Central memory CD8-positive, alpha-beta T cell (primary cell): ENCODE data around the gene POLE.

Experiments used
- ATAC-seq: fragments of 150-1000 bp; cut with Tn5 transposase; replicated peaks from 2 replicates; pipeline ENCODE4 v1.10.0; 2022; ENCODE audit warnings: mild to moderate bottlenecking, moderate FRiP score, moderate number of reproducible peaks; ENCODE audit not compliant: poor library complexity, severe bottlenecking; ENCODE audit errors: extremely low read depth
- DNase-seq, 2 donors: peaks; one replicate each; pipeline ENCODE4 v3.0.0; 2021; ENCODE audit warnings: low spot score in 2 of 2
- H3K27ac Mint-ChIP-seq: one replicate; pipeline ENCODE4 v1.8.0; 2022; ENCODE audit warnings: low read depth, mild to moderate bottlenecking, moderate library complexity, mixed read lengths
- H3K27me3 Mint-ChIP-seq: one replicate; pipeline ENCODE4 v1.8.0; 2022; ENCODE audit warnings: mixed read lengths
- H3K36me3 Mint-ChIP-seq: one replicate; pipeline ENCODE4 v1.8.0; 2022; ENCODE audit warnings: mild to moderate bottlenecking, moderate library complexity, mixed read lengths; ENCODE audit not compliant: insufficient read depth
- H3K4me1 Mint-ChIP-seq: one replicate; pipeline ENCODE4 v1.8.0; 2022; ENCODE audit warnings: mixed read lengths
- H3K4me3 Mint-ChIP-seq: one replicate; pipeline ENCODE4 v1.8.0; 2022; ENCODE audit warnings: mild to moderate bottlenecking, moderate library complexity, mixed read lengths
- H3K9me3 Mint-ChIP-seq: one replicate; pipeline ENCODE4 v1.8.0; 2022; ENCODE audit warnings: mixed read lengths

Gene POLE

GRCh38 chr12:132665794-132666193, 21.3 kb downstream of the POLE start:
- Mint-ChIP-seq H3K27me3 (no peaks in the 10 kb centered on the region), H3K36me3 (peaks cover 27% of the 10 kb centered on the region), H3K27ac (no peak overlapping the region), H3K4me1 (peaks cover 6% of the 10 kb centered on the region), H3K4me3 (no peak overlapping the region), H3K9me3 (no peaks in the 10 kb centered on the region)
- DNase-seq, result no peak
- ATAC-seq, result no peak

GRCh38 chr12:132665149-132665491, 22.0 kb downstream of the POLE start:
- Mint-ChIP-seq H3K27ac (no peak overlapping the region), H3K9me3 (no peaks in the 10 kb centered on the region), H3K36me3 (peaks cover 27% of the 10 kb centered on the region), H3K4me1 (peaks cover 6% of the 10 kb centered on the region), H3K27me3 (no peaks in the 10 kb centered on the region), H3K4me3 (no peak overlapping the region)
- no peak for DNase-seq
- ATAC-seq, result no peak

- no peaks in the 10 kb centered on the region for H3K9me3 Mint-ChIP-seq
- H3K4me3 Mint-ChIP-seq, result no peak overlapping the region
- H3K4me1 Mint-ChIP-seq, result peaks cover 6% of the 10 kb centered on the region
- H3K27ac Mint-ChIP-seq, result no peak overlapping the region
- no peaks in the 10 kb centered on the region for H3K27me3 Mint-ChIP-seq
- no peak for DNase-seq
- ATAC-seq, result no peak
- H3K36me3 Mint-ChIP-seq, result peaks cover 30% of the 10 kb centered on the region
These were observed 22.7 kb downstream of the POLE start for GRCh38 chr12:132664206-132665148.

GRCh38 chr12:132662901-132663755, 24.0 kb downstream of the POLE start:
- Mint-ChIP-seq H3K27ac (peak overlapping the region; percentile 64), H3K4me1 (peaks cover 6% of the 10 kb centered on the region), H3K36me3 (peaks cover 30% of the 10 kb centered on the region), H3K9me3 (no peaks in the 10 kb centered on the region), H3K27me3 (no peaks in the 10 kb centered on the region), H3K4me3 (no peak overlapping the region)
- ATAC-seq (no peak), DNase-seq (no peak)

- Mint-ChIP-seq H3K27ac (peak overlapping the region; percentile 64), H3K36me3 (peaks cover 29% of the 10 kb centered on the region), H3K4me1 (peaks cover 6% of the 10 kb centered on the region), H3K9me3 (no peaks in the 10 kb centered on the region), H3K27me3 (no peaks in the 10 kb centered on the region), H3K4me3 (no peak overlapping the region)
- ATAC-seq (no peak), DNase-seq (no peak)
These were observed 25.2 kb downstream of the POLE start for GRCh38 chr12:132661972-132662371.

- Mint-ChIP-seq H3K27me3 (no peaks in the 10 kb centered on the region), H3K27ac (no peak overlapping the region), H3K4me3 (no peak overlapping the region), H3K9me3 (no peaks in the 10 kb centered on the region), H3K4me1 (peaks cover 6% of the 10 kb centered on the region), H3K36me3 (peaks cover 31% of the 10 kb centered on the region)
- ATAC-seq, result no peak
- no peak for DNase-seq
These were observed 26.1 kb downstream of the POLE start for GRCh38 chr12:132660996-132661395.

- H3K27ac Mint-ChIP-seq, result no peak overlapping the region
- peaks cover 34% of the 10 kb centered on the region for H3K36me3 Mint-ChIP-seq
- H3K27me3 Mint-ChIP-seq, result no peaks in the 10 kb centered on the region
- H3K4me3 Mint-ChIP-seq, result no peak overlapping the region
- DNase-seq (no peak), ATAC-seq (no peak)
- H3K9me3 Mint-ChIP-seq, result no peaks in the 10 kb centered on the region
- peaks cover 6% of the 10 kb centered on the region for H3K4me1 Mint-ChIP-seq
These were observed 27.1 kb downstream of the POLE start for GRCh38 chr12:132660052-132660451.

GRCh38 chr12:132659146-132659545, 28.0 kb downstream of the POLE start:
- no peak overlapping the region for H3K4me3 Mint-ChIP-seq
- no peak for ATAC-seq
- peaks cover 6% of the 10 kb centered on the region for H3K4me1 Mint-ChIP-seq
- no peak overlapping the region for H3K27ac Mint-ChIP-seq
- H3K27me3 Mint-ChIP-seq, result no peaks in the 10 kb centered on the region
- no peak for DNase-seq
- peaks cover 35% of the 10 kb centered on the region for H3K36me3 Mint-ChIP-seq
- no peaks in the 10 kb centered on the region for H3K9me3 Mint-ChIP-seq

- Mint-ChIP-seq H3K27me3 (no peaks in the 10 kb centered on the region), H3K4me1 (peaks cover 6% of the 10 kb centered on the region), H3K27ac (no peak overlapping the region), H3K4me3 (no peak overlapping the region), H3K36me3 (peaks cover 35% of the 10 kb centered on the region), H3K9me3 (no peaks in the 10 kb centered on the region)
- DNase-seq (no peak), ATAC-seq (no peak)
These were observed 28.8 kb downstream of the POLE start for GRCh38 chr12:132658149-132658894.

GRCh38 chr12:132657004-132657727, 30.0 kb downstream of the POLE start:
- Mint-ChIP-seq H3K27ac (peak overlapping the region; percentile 55), H3K36me3 (peaks cover 32% of the 10 kb centered on the region), H3K27me3 (no peaks in the 10 kb centered on the region)

GRCh38 chr12:132653567-132654290, 33.4 kb downstream of the POLE start:
- ATAC-seq, result no peak
- Mint-ChIP-seq H3K4me1 (no peaks in the 10 kb centered on the region), H3K4me3 (no peak overlapping the region), H3K9me3 (no peaks in the 10 kb centered on the region), H3K27me3 (no peaks in the 10 kb centered on the region), H3K27ac (no peak overlapping the region), H3K36me3 (peaks cover 27% of the 10 kb centered on the region)
- DNase-seq, result no peak

More at GRCh38 chr12:132657004-132657727, 30.0 kb downstream of the POLE start:
- Mint-ChIP-seq H3K4me3 (no peak overlapping the region), H3K9me3 (no peaks in the 10 kb centered on the region), H3K4me1 (no peaks in the 10 kb centered on the region)
- ATAC-seq (no peak), DNase-seq (no peak)
